DOHH2 (cell line): Measurements from ENCODE around the gene EPHB4.
"Not testable (repeated sequence)": the region's sequence is repeated elsewhere in the genome, so short reads cannot be mapped to it uniquely, and the experiment has no call there.

Experiments used
- H3F3A ChIP-seq: fragments of 200-600 bp; sonication (generic), shearing (Covaris generic); 2 replicates; pipeline ENCODE4 v1.6.0; 2016; ENCODE audit warnings: antibody characterized with exemption, mild to moderate bottlenecking; ENCODE audit not compliant: control insufficient read depth, insufficient read depth
- H3K27ac ChIP-seq: fragments of 200-600 bp; sonication (generic); 2 replicates; pipeline ENCODE4 v1.5.1; 2014; ENCODE audit warnings: low read depth, mild to moderate bottlenecking, low read length, moderate library complexity
- H3K27me3 ChIP-seq: fragments of 200-600 bp; sonication (generic); 2 replicates; pipeline ENCODE4 v1.6.1; 2014; ENCODE audit warnings: mild to moderate bottlenecking, low read length, mixed read lengths; ENCODE audit not compliant: control insufficient read depth
- H3K36me3 ChIP-seq: fragments of 200-600 bp; sonication (generic); 2 replicates; pipeline ENCODE4 v1.6.1; 2014; ENCODE audit warnings: mild to moderate bottlenecking, low read length, moderate library complexity, mixed read lengths; ENCODE audit not compliant: control insufficient read depth
- H3K4me1 ChIP-seq: fragments of 200-600 bp; sonication (generic); 2 replicates; pipeline ENCODE4 v1.6.1; 2014; ENCODE audit warnings: mild to moderate bottlenecking, low read length, mixed read lengths; ENCODE audit not compliant: control insufficient read depth
- H3K4me2 ChIP-seq: fragments of 200-600 bp; sonication (generic); 2 replicates; pipeline ENCODE4 v1.6.0; 2014; ENCODE audit warnings: mild to moderate bottlenecking, low read length, moderate library complexity
- H3K4me3 ChIP-seq: fragments of 200-600 bp; sonication (generic); 2 replicates; pipeline ENCODE4 v1.5.1; 2014; ENCODE audit warnings: mild to moderate bottlenecking, low read length, mixed read lengths
- H3K79me2 ChIP-seq: fragments of 200-600 bp; sonication (generic); 2 replicates; pipeline ENCODE4 v1.6.1; 2014; ENCODE audit warnings: mild to moderate bottlenecking, low read length, mixed read lengths; ENCODE audit not compliant: control insufficient read depth
- H3K9me2 ChIP-seq: fragments of 200-600 bp; sonication (generic); replicated peaks from 2 replicates; pipeline ENCODE4 v1.6.1; 2014; ENCODE audit warnings: mild to moderate bottlenecking, low read length, mixed read lengths; ENCODE audit not compliant: control insufficient read depth
- H3K9me3 ChIP-seq: fragments of 200-600 bp; sonication (generic); 2 replicates; pipeline ENCODE4 v1.6.1; 2014; ENCODE audit warnings: antibody characterized with exemption, low read length, mixed read lengths; ENCODE audit not compliant: control insufficient read depth, insufficient read depth
- H4K20me1 ChIP-seq: fragments of 200-600 bp; sonication (generic); 2 replicates; pipeline ENCODE4 v1.6.0; 2014; ENCODE audit warnings: low read depth, mild to moderate bottlenecking, antibody characterized with exemption, low read length, moderate library complexity; ENCODE audit not compliant: control insufficient read depth, insufficient read depth
- CTCF ChIP-seq: fragments of 200-600 bp; sonication (generic); IDR thresholded peaks from one replicate; pipeline ENCODE4 v1.5.1; 2014; ENCODE audit warnings: antibody characterized with exemption, mild to moderate bottlenecking, low read depth, low read length; ENCODE audit not compliant: poor library complexity, severe bottlenecking
- EZH2phosphoT487 ChIP-seq: fragments of 200-600 bp; sonication (generic); IDR thresholded peaks from 2 replicates; pipeline ENCODE4 v1.6.1; 2017; ENCODE audit warnings: borderline replicate concordance, mild to moderate bottlenecking, antibody characterized with exemption, low read length, moderate library complexity, mixed read lengths

The EPHB4 gene

DNA sequence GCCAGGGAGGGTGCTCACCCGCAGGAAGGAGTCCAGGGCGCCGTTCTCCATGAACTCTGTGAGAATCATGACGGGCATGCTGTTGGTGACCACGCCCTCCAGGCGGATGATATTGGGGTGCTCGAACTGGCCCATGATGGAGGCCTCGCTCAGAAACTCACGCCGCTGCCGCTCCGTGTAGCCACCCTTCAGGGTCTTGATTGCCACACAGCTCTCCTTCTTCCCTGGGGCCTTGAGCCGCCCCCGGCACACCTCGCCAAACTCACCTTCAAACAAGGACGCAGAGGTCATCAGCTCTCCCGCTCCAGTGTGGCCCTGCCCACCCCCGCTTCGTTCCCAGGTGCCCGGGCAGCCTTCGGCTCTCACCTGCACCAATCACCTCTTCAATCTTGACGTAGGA lies 14.6 kb downstream of the EPHB4 start:
- Histone ChIP-seq H3K36me3 (no peaks in the 10 kb centered on the region), H3K9me2 (no peaks in the 10 kb centered on the region), H4K20me1 (no peaks in the 10 kb centered on the region), H3K9me3 (no peaks in the 10 kb centered on the region), H3K4me2 (no peak overlapping the region), H3K4me3 (no peak overlapping the region), H3K27ac (no peak overlapping the region), H3K79me2 (no peaks in the 10 kb centered on the region), H3K4me1 (no peaks in the 10 kb centered on the region), H3K27me3 (no peaks in the 10 kb centered on the region), H3F3A (no peaks in the 10 kb centered on the region)
- TF ChIP-seq CTCF: no peak
- TF ChIP-seq EZH2phosphoT487: no peak

DNA sequence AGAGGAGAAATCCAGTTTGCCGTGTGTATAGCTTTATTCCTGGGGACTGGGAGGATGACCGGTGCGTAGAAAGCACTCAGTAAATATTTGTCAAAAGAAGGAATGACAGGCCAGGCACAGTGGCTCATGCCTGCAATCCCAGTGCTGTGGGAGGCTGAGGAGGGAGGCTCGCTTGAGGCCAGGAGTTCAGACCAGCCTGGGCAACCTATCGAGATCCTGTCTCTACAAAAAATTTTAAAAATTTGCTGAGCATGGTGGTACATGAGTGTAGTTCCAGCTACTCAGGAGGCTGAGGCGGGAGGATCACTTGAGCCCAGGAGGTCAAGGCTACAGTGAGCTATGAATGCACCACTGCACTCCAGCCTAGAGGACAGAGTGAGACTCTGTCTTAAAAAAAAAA lies 15.8 kb downstream of the EPHB4 start:
- Histone ChIP-seq H3K9me3 (no peaks in the 10 kb centered on the region), H3F3A (no peaks in the 10 kb centered on the region), H3K27me3 (no peaks in the 10 kb centered on the region), H3K9me2 (no peaks in the 10 kb centered on the region), H3K4me1 (no peaks in the 10 kb centered on the region), H4K20me1 (no peaks in the 10 kb centered on the region), H3K36me3 (no peaks in the 10 kb centered on the region), H3K27ac (no peak overlapping the region), H3K4me3 (no peak overlapping the region), H3K79me2 (no peaks in the 10 kb centered on the region), H3K4me2 (no peak overlapping the region)
- no peak for TF ChIP-seq EZH2phosphoT487
- TF ChIP-seq CTCF: no peak

GRCh38 chr7:100808354-100808875 lies 18.9 kb downstream of the EPHB4 start:
- H3F3A ChIP-seq: no peaks in the 10 kb centered on the region
- TF ChIP-seq CTCF: no peak
- TF ChIP-seq EZH2phosphoT487: no peak
- H3K4me2 ChIP-seq: no peak overlapping the region
- H3K79me2 ChIP-seq: no peaks in the 10 kb centered on the region
- no peak overlapping the region for H3K27ac ChIP-seq
- H3K9me2 ChIP-seq: no peaks in the 10 kb centered on the region
- no peaks in the 10 kb centered on the region for H4K20me1 ChIP-seq
- no peaks in the 10 kb centered on the region for H3K9me3 ChIP-seq
- H3K27me3 ChIP-seq: peaks cover 1% of the 10 kb centered on the region
- H3K4me3 ChIP-seq: no peak overlapping the region
- H3K4me1 ChIP-seq: peaks cover 6% of the 10 kb centered on the region
- H3K36me3 ChIP-seq: no peaks in the 10 kb centered on the region

DNA sequence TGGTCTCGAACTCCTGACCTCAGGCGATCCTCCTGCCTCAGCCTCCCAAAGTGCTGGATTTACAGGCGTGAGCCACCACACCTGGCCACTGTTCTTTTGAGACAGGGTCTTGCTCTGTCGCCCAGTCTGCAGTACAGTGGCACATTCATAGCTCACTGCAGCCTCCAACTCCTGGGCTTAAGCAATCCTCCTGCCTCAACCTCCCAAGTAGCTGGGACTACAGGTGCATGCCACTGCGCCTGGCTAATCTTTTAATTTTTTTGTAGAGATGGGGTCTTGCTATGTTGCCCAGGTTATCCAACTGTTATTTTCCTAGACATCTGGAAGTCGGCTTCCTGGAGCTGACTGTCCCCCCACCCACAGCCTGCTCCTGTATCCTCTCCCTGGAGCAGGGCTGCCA lies 20.4 kb downstream of the EPHB4 start:
- not testable (repeated sequence) for H3K4me2 ChIP-seq, H3K4me3 ChIP-seq, H3K9me3 ChIP-seq, H3K36me3 ChIP-seq, H4K20me1 ChIP-seq, H3F3A ChIP-seq, H3K27ac ChIP-seq, H3K27me3 ChIP-seq, H3K79me2 ChIP-seq, H3K9me2 ChIP-seq
- peaks cover 15% of the 10 kb centered on the region for H3K4me1 ChIP-seq
